SJCRH30 (cell line): ENCODE data around the gene PHOSPHO1. TPM values are rescaled to one million over a fixed set of nuclear protein-coding genes. Genes with fewer than 3 reads are reported as not detected.
A peak's percentile ranks its signal among the peaks of the same experiment; 100 is the strongest.

Experiments
- DNase-seq, 2 experiments: peaks; one replicate each; pipeline ENCODE4 v3.0.0-alpha.2; 2015 to 2020
- H3K27ac ChIP-seq: fragments of 250-450 bp; sonication (Bioruptor Pico); 2 replicates; pipeline ENCODE4 v1.5.1; 2020; ENCODE audit warnings: mild to moderate bottlenecking, moderate library complexity
- H3K27me3 ChIP-seq: fragments of 250-450 bp; sonication (Bioruptor Pico); 2 replicates; pipeline ENCODE4 v1.5.1; 2020; ENCODE audit warnings: mild to moderate bottlenecking, moderate library complexity
- H3K36me3 ChIP-seq: fragments of 250-450 bp; sonication (Bioruptor Pico); 2 replicates; pipeline ENCODE4 v1.5.1; 2020; ENCODE audit warnings: mild to moderate bottlenecking, moderate library complexity
- H3K4me1 ChIP-seq: fragments of 250-450 bp; sonication (Bioruptor Pico); 2 replicates; pipeline ENCODE4 v1.5.1; 2020; ENCODE audit warnings: mild to moderate bottlenecking, moderate library complexity
- H3K4me3 ChIP-seq: fragments of 250-450 bp; sonication (Bioruptor Pico); 2 replicates; pipeline ENCODE4 v1.5.1; 2020; ENCODE audit warnings: mild to moderate bottlenecking, moderate library complexity
- H3K9me3 ChIP-seq: fragments of 250-450 bp; sonication (Bioruptor Pico); replicated peaks from 2 replicates; pipeline ENCODE4 v1.5.1; 2020; ENCODE audit warnings: mild to moderate bottlenecking, moderate library complexity
- total RNA-seq: library from RNA; depleted of rRNA; stranded (reverse); fragments of >200 nt; shearing (Covaris generic); gene quantifications from 2 replicates; pipeline ENCODE4 v1.2.3, GENCODE V29; 2014

The PHOSPHO1 gene
- total RNA-seq, 1 experiment from 2014 or later, result not detected

- Histone ChIP-seq H3K4me3 (no peak overlapping the region), H3K36me3 (no peaks in the 10 kb centered on the region), H3K4me1 (no peaks in the 10 kb centered on the region), H3K27me3 (no peaks in the 10 kb centered on the region), H3K27ac (no peak overlapping the region), H3K9me3 (no peaks in the 10 kb centered on the region)
- no peak for DNase-seq
These were observed 12.8 kb downstream of the PHOSPHO1 start for GRCh38 chr17:49217651-49218413.

- DNase-seq, result no peak
- Histone ChIP-seq H3K27me3 (no peaks in the 10 kb centered on the region), H3K4me3 (no peak overlapping the region), H3K36me3 (no peaks in the 10 kb centered on the region), H3K9me3 (no peaks in the 10 kb centered on the region), H3K27ac (no peak overlapping the region), H3K4me1 (no peaks in the 10 kb centered on the region)
These were observed 13.5 kb downstream of the PHOSPHO1 start for GRCh38 chr17:49216953-49217650.

GRCh38 chr17:49216482-49216881 is 14.1 kb downstream of the PHOSPHO1 start:
- no peaks in the 10 kb centered on the region for H3K27me3 ChIP-seq
- no peaks in the 10 kb centered on the region for H3K36me3 ChIP-seq
- H3K4me1 ChIP-seq, result no peaks in the 10 kb centered on the region
- H3K4me3 ChIP-seq, result no peak overlapping the region
- DNase-seq, result no peak
- H3K9me3 ChIP-seq, result no peaks in the 10 kb centered on the region
- no peak overlapping the region for H3K27ac ChIP-seq

GRCh38 chr17:49214676-49215360 is 15.8 kb downstream of the PHOSPHO1 start:
- no peaks in the 10 kb centered on the region for H3K36me3 ChIP-seq
- H3K27ac ChIP-seq, result no peak overlapping the region
- no peaks in the 10 kb centered on the region for H3K9me3 ChIP-seq
- no peak overlapping the region for H3K4me3 ChIP-seq
- H3K4me1 ChIP-seq, result peaks cover 3% of the 10 kb centered on the region
- DNase-seq, result no peak
- H3K27me3 ChIP-seq, result no peaks in the 10 kb centered on the region

- no peak for DNase-seq
- no peaks in the 10 kb centered on the region for H3K27me3 ChIP-seq
- H3K9me3 ChIP-seq, result no peaks in the 10 kb centered on the region
- no peak overlapping the region for H3K4me3 ChIP-seq
- no peak overlapping the region for H3K27ac ChIP-seq
- H3K36me3 ChIP-seq, result no peaks in the 10 kb centered on the region
- H3K4me1 ChIP-seq, result peaks cover 10% of the 10 kb centered on the region
These were observed 16.7 kb downstream of the PHOSPHO1 start for GRCh38 chr17:49213847-49214246.

GRCh38 chr17:49213399-49213798 is 17.2 kb downstream of the PHOSPHO1 start:
- Histone ChIP-seq H3K27me3 (no peaks in the 10 kb centered on the region), H3K27ac (no peak overlapping the region), H3K4me3 (no peak overlapping the region), H3K9me3 (no peaks in the 10 kb centered on the region), H3K4me1 (peaks cover 10% of the 10 kb centered on the region), H3K36me3 (no peaks in the 10 kb centered on the region)
- DNase-seq, result no peak

GRCh38 chr17:49210158-49211029 is 20.2 kb downstream of the PHOSPHO1 start, which contains the start of the genes ABI3 and GNGT2:
Gene ABI3 (plus strand): TSS chr17:49210707. CDS start chr17:49210725, 18 bp downstream.
Gene GNGT2 (minus strand): TSS chr17:49210574. CDS start chr17:49207422, 3,152 bp downstream.
- Histone ChIP-seq H3K27me3 (no peaks in the 10 kb centered on the region), H3K4me3 (peak within 1 kb of the TSS; percentile 53), H3K4me1 (peaks cover 10% of the 10 kb centered on the region), H3K36me3 (no peaks in the 10 kb centered on the region), H3K9me3 (no peaks in the 10 kb centered on the region), H3K27ac (peak within 1 kb of the TSS; percentile 51)
- peak; percentile 82 to 87 for DNase-seq

- H3K4me1 ChIP-seq, result peaks cover 10% of the 10 kb centered on the region
- no peaks in the 10 kb centered on the region for H3K9me3 ChIP-seq
- H3K27me3 ChIP-seq, result no peaks in the 10 kb centered on the region
- no peaks in the 10 kb centered on the region for H3K36me3 ChIP-seq
- DNase-seq, result no peak
- no peak overlapping the region for H3K27ac ChIP-seq
- H3K4me3 ChIP-seq, result peak overlapping the region; percentile 53
These were observed 21.5 kb downstream of the PHOSPHO1 start for GRCh38 chr17:49209061-49209571.

- Histone ChIP-seq H3K9me3 (no peaks in the 10 kb centered on the region), H3K36me3 (no peaks in the 10 kb centered on the region), H3K27me3 (no peaks in the 10 kb centered on the region; the same call in 1 of the 2 replicates), H3K27ac (no peak overlapping the region), H3K4me1 (peaks cover 5% of the 10 kb centered on the region), H3K4me3 (no peak overlapping the region)
- no peak for DNase-seq
These were observed 26.1 kb downstream of the PHOSPHO1 start for GRCh38 chr17:49204516-49204915.

- Histone ChIP-seq H3K36me3 (no peaks in the 10 kb centered on the region), H3K4me1 (no peaks in the 10 kb centered on the region), H3K4me3 (no peak overlapping the region), H3K9me3 (no peaks in the 10 kb centered on the region), H3K27ac (no peak overlapping the region), H3K27me3 (no peaks in the 10 kb centered on the region; the same call in 1 of the 2 replicates)
- DNase-seq, result no peak
These were observed 26.8 kb downstream of the PHOSPHO1 start for GRCh38 chr17:49203796-49204195.

- no peak overlapping the region for H3K27ac ChIP-seq
- H3K4me3 ChIP-seq, result no peak overlapping the region
- no peaks in the 10 kb centered on the region for H3K4me1 ChIP-seq
- no peaks in the 10 kb centered on the region; the same call in 1 of the 2 replicates for H3K27me3 ChIP-seq
- no peaks in the 10 kb centered on the region for H3K36me3 ChIP-seq
- no peak for DNase-seq
- H3K9me3 ChIP-seq, result no peaks in the 10 kb centered on the region
These were observed 29.1 kb downstream of the PHOSPHO1 start for GRCh38 chr17:49201481-49201927.

- H3K27ac ChIP-seq, result no peak overlapping the region
- no peaks in the 10 kb centered on the region; the same call in 1 of the 2 replicates for H3K27me3 ChIP-seq
- no peaks in the 10 kb centered on the region for H3K9me3 ChIP-seq
- H3K4me1 ChIP-seq, result no peaks in the 10 kb centered on the region
- no peak overlapping the region for H3K4me3 ChIP-seq
- no peaks in the 10 kb centered on the region for H3K36me3 ChIP-seq
- DNase-seq, result no peak
These were observed 30.0 kb downstream of the PHOSPHO1 start for GRCh38 chr17:49200423-49201083.

- Histone ChIP-seq H3K9me3 (no peaks in the 10 kb centered on the region), H3K4me1 (no peaks in the 10 kb centered on the region), H3K27ac (no peak overlapping the region), H3K4me3 (no peak overlapping the region), H3K36me3 (no peaks in the 10 kb centered on the region), H3K27me3 (no peaks in the 10 kb centered on the region; the same call in 1 of the 2 replicates)
- no peak for DNase-seq
These were observed 32.4 kb downstream of the PHOSPHO1 start for GRCh38 chr17:49198211-49198610.
